ENCODE measurements around the gene ZNF18. TPM values are rescaled to one million over a fixed set of nuclear protein-coding genes. Genes with fewer than 3 reads are reported as not detected.

ZNF18 gene
- total and polyA plus RNA-seq, 2 of the 13 experiments (the other 11 are each of a cell fraction or from before 2014, with no cell fraction given) = 2.4 to 5.4 TPM

DNA sequence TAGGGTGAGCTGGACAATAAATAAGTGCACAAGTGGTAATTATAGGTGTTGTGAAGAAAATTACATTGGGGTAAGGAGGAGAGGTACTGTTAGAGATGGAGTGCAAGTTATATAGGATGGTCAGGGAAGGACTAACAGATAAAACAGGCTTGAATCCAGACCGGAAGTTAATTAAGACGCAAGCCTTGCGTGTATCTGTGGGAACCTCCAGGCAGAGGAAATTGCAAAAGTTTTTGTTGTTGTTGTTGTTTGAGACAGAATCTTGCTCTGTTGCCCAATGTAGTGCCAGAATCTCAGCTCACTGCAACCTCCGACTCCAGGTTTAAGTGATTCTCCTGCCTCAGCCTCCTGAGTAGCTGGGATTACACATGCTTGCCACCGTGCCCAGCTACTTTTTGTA lies 2.4 kb upstream of the ZNF18 start:
- Histone ChIP-seq H3K36me3 (replicated peaks in 1 of 2; ENCODE audit: control insufficient read depth in 1 of 2, insufficient read depth in 2 of 2, low read length in 2 of 2) (no peaks in the 10 kb centered on the region), H3K4me1 (ENCODE audit: insufficient read depth, low read length) (peaks cover 15% of the 10 kb centered on the region), H3K9me3 (ENCODE audit: low read length) (no peaks in the 10 kb centered on the region), H3K4me2 (ENCODE audit: low read depth, low read length) (no peak overlapping the region), H2AFZ (ENCODE audit: low read length) (no peak overlapping the region), H4K20me1 (ENCODE audit: insufficient read depth, low read length) (no peaks in the 10 kb centered on the region), H3K9ac (ENCODE audit: insufficient read depth, low read depth, low read length) (no peak overlapping the region), H3K4me3 (replicated peaks in 1 of 3; ENCODE audit: insufficient read depth in 1 of 3, low read depth in 2 of 3, low read length in 3 of 3) (no peak overlapping the region), H3K79me2 (ENCODE audit: insufficient read depth, low read length) (no peaks in the 10 kb centered on the region), H3K27me3 (ENCODE audit: control insufficient read depth in 1 of 2, insufficient read depth in 2 of 2, low read length in 2 of 2) (peaks cover 0 to 3% of the 10 kb centered on the region in 2 experiments; a peak in 1 of 5 replicates), H3K27ac (ENCODE audit: extremely low read length, insufficient read depth, low read length) (no peak overlapping the region)
- DNase-seq (ENCODE audit: low spot score) = no peak
- in situ Hi-C loops (cut with HindIII; ENCODE audit: extremely low pct_ligation_motif_present, low pct_unique_long_range_greater_than_20kb) = no loop called here
- WGBS (ENCODE audit: low lambda C conversion rate) = 58% methylated on average over 5 of the region's 5 CpGs
- BruUV-seq (replicated peaks) = no TSS peak
- TF ChIP-seq, protein P1, sequence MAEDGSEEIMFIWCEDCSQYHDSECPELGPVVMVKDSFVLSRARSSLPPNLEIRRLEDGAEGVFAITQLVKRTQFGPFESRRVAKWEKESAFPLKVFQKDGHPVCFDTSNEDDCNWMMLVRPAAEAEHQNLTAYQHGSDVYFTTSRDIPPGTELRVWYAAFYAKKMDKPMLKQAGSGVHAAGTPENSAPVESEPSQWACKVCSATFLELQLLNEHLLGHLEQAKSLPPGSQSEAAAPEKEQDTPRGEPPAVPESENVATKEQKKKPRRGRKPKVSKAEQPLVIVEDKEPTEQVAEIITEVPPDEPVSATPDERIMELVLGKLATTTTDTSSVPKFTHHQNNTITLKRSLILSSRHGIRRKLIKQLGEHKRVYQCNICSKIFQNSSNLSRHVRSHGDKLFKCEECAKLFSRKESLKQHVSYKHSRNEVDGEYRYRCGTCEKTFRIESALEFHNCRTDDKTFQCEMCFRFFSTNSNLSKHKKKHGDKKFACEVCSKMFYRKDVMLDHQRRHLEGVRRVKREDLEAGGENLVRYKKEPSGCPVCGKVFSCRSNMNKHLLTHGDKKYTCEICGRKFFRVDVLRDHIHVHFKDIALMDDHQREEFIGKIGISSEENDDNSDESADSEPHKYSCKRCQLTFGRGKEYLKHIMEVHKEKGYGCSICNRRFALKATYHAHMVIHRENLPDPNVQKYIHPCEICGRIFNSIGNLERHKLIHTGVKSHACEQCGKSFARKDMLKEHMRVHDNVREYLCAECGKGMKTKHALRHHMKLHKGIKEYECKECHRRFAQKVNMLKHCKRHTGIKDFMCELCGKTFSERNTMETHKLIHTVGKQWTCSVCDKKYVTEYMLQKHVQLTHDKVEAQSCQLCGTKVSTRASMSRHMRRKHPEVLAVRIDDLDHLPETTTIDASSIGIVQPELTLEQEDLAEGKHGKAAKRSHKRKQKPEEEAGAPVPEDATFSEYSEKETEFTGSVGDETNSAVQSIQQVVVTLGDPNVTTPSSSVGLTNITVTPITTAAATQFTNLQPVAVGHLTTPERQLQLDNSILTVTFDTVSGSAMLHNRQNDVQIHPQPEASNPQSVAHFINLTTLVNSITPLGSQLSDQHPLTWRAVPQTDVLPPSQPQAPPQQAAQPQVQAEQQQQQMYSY (CRISPR knock-in tag; IDR thresholded peaks at IDR 0.05) = no peak
- TF ChIP-seq BORCS8-MEF2B (CRISPR knock-in tag; IDR thresholded peaks at IDR 0.05) = no peak
- TF ChIP-seq IRF2 (CRISPR knock-in tag; IDR thresholded peaks at IDR 0.05) = no peak
- no peak for TF ChIP-seq ZEB1 (IDR thresholded peaks at IDR 0.05; ENCODE audit: insufficient replicate concordance, low read depth)
- TF ChIP-seq CREM (IDR thresholded peaks at IDR 0.05) = no peak
- TF ChIP-seq CREM (CRISPR knock-in tag; IDR thresholded peaks at IDR 0.05) = no peak
- no peak for TF ChIP-seq PAWR (CRISPR knock-in tag; IDR thresholded peaks at IDR 0.05; ENCODE audit: borderline replicate concordance)
- TF ChIP-seq NFE2 (CRISPR knock-in tag; IDR thresholded peaks at IDR 0.05) = no peak
- no peak for TF ChIP-seq SPEN (CRISPR knock-in tag; IDR thresholded peaks at IDR 0.05; ENCODE audit: low read depth)
- TF ChIP-seq, protein P2, sequence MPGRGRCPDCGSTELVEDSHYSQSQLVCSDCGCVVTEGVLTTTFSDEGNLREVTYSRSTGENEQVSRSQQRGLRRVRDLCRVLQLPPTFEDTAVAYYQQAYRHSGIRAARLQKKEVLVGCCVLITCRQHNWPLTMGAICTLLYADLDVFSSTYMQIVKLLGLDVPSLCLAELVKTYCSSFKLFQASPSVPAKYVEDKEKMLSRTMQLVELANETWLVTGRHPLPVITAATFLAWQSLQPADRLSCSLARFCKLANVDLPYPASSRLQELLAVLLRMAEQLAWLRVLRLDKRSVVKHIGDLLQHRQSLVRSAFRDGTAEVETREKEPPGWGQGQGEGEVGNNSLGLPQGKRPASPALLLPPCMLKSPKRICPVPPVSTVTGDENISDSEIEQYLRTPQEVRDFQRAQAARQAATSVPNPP (CRISPR knock-in tag; IDR thresholded peaks at IDR 0.05) = no peak
- TF ChIP-seq DNMT3B (CRISPR knock-in tag; conservative IDR thresholded peaks at IDR 0.05) = no peak
- POLR2A ChIA-PET = interaction anchor here (1.0 kb wide), 1 partner anchor 21 kb away, joined by 4 read pairs; the partner anchor contains the start of gene MAP2K4
- intact Hi-C loops (cut with micrococcal nuclease; ENCODE audit: unreplicated experiment) = loop anchor here (5.0 kb wide), 1 partner anchor 88 kb away; no protein-coding TSS in a partner anchor
- ATAC-seq = no peak
- no peak for FAIRE-seq
- CTCF ChIA-PET (ENCODE audit: low intra/inter-chr PET ratio, low total read pairs) = no interaction called here

Data from HepG2 (cell line).